A549 (cell line): Measurements from ENCODE around the gene NYNRIN. TPM values are rescaled to one million over a fixed set of nuclear protein-coding genes. Genes with fewer than 3 reads are reported as not detected.
A peak's percentile ranks its signal among the peaks of the same experiment; 100 is the strongest.

Experiments used
- ATAC-seq, 2 experiments: fragments of 200-7000 bp in 1 of 2; fragments of >200 bp in 1 of 2; cut with Nextera tagmentation in 1 of 2; cut with Tn5 transposase in 1 of 2; 3 replicates each; pipeline versions ENCODE4 v1.8.0 to v1.9.1; 2018 to 2020; ENCODE audit warnings: mild to moderate bottlenecking in 1 of 2, moderate library complexity in 1 of 2
- CTCF ChIA-PET: fragments of 300-600 bp; sonication (Branson Sonifier 250); formaldehyde crosslinking; extraction: SDS; loops from one replicate; lab custom pipeline; 2021; ENCODE audit warnings: antibody characterized with exemption, inconsistent platforms; lab: Yijun Ruan, JAX
- POLR2A ChIA-PET: fragments of 350-600 bp; formaldehyde crosslinking; extraction: SDS; loops from one replicate; lab custom pipeline; 2021; ENCODE audit warnings: antibody characterized with exemption, inconsistent platforms; lab: Yijun Ruan, JAX
- DNase-seq, 2 experiments: peaks; one replicate each; pipeline versions ENCODE4 v3.0.0 to v3.0.0-alpha.2; 2011 to 2016; ENCODE audit warnings: low read depth in 1 of 2, low spot score in 1 of 2
- FAIRE-seq: peaks from 2 replicates; lab custom pipeline; 2011; peaks lifted over from hg19 to GRCh38; lab: Jason Lieb, UNC
- H3K27ac ChIP-seq, 2 experiments: fragments of >200 bp; sonication (Bioruptor Twin); formaldehyde crosslinking; 3 replicates each; pipeline ENCODE4 v1.5.1; 2016 to 2017
- H3K4me1 ChIP-seq: fragments of >200 bp; sonication (Bioruptor Twin); formaldehyde crosslinking; 3 replicates; pipeline ENCODE4 v1.6.1; 2016
- H3K4me2 ChIP-seq: fragments of >200 bp; sonication (Bioruptor Twin); formaldehyde crosslinking; 3 replicates; pipeline ENCODE4 v1.6.1; 2016
- H3K4me3 ChIP-seq: fragments of >200 bp; sonication (Bioruptor Twin); formaldehyde crosslinking; 3 replicates; pipeline ENCODE4 v1.5.1; 2016
- H3K9me3 ChIP-seq: fragments of >200 bp; sonication (Bioruptor Twin); formaldehyde crosslinking; 3 replicates; pipeline ENCODE4 v1.6.1; 2016
- ATOH8 ChIP-seq: fragments of 250-450 bp; sonication (Bioruptor Pico); IDR thresholded peaks from 2 replicates; pipeline ENCODE4 v1.5.0; 2020; ENCODE audit warnings: low read depth, mild to moderate bottlenecking, moderate library complexity
- BCL3 ChIP-seq: fragments of >200 bp; sonication (Bioruptor Twin); formaldehyde crosslinking; IDR thresholded peaks from 3 replicates; pipeline ENCODE4 v1.6.1; 2016
- EHF ChIP-seq: fragments of 250-450 bp; sonication (Bioruptor Pico); IDR thresholded peaks from 2 replicates; pipeline ENCODE4 v1.5.0; 2020; ENCODE audit warnings: mild to moderate bottlenecking
- EHMT2 ChIP-seq: fragments of 200-600 bp; sonication (generic); IDR thresholded peaks from 2 replicates; pipeline ENCODE4 v1.6.1; 2016; ENCODE audit warnings: antibody characterized with exemption, low read depth, mild to moderate bottlenecking, moderate library complexity
- FOXS1 ChIP-seq: fragments of 250-450 bp; sonication (Bioruptor Pico); IDR thresholded peaks from 2 replicates; pipeline ENCODE4 v1.5.0; 2020; ENCODE audit warnings: mild to moderate bottlenecking, moderate library complexity
- HES2 ChIP-seq: fragments of >200 bp; sonication (Bioruptor Twin); formaldehyde crosslinking; IDR thresholded peaks from 2 replicates; pipeline ENCODE4 v1.6.1; 2016
- HEYL ChIP-seq: fragments of 250-450 bp; sonication (Bioruptor Pico); IDR thresholded peaks from 2 replicates; pipeline ENCODE4 v1.8.0; 2021; ENCODE audit warnings: mild to moderate bottlenecking, moderate library complexity
- HMGXB4 ChIP-seq: fragments of 250-450 bp; sonication (Bioruptor Pico); IDR thresholded peaks from 2 replicates; pipeline ENCODE4 v1.5.0; 2021; ENCODE audit warnings: mild to moderate bottlenecking, moderate library complexity, borderline replicate concordance
- MAFK ChIP-seq: fragments of 450-650 bp; IDR thresholded peaks from 2 replicates; pipeline ENCODE4 v1.6.1; 2014; ENCODE audit not compliant: partially characterized antibody
- MYC ChIP-seq: IDR thresholded peaks from 2 replicates; pipeline ENCODE4 v1.6.1; 2012; ENCODE audit warnings: mild to moderate bottlenecking, inconsistent platforms, low read length, improper control_type of control experiment, borderline replicate concordance
- NPAS2 ChIP-seq: fragments of 250-450 bp; sonication (Bioruptor Pico); IDR thresholded peaks from 2 replicates; pipeline ENCODE4 v1.8.0; 2022; ENCODE audit warnings: mild to moderate bottlenecking, moderate library complexity, borderline replicate concordance
- POLR2A ChIP-seq: IDR thresholded peaks from 2 replicates; pipeline ENCODE4 v1.6.1; 2012; ENCODE audit warnings: mild to moderate bottlenecking, low read length
- POLR2AphosphoS2 ChIP-seq: conservative IDR thresholded peaks from 2 replicates; pipeline ENCODE4 v1.6.1; 2012; ENCODE audit warnings: low read length, improper control_type of control experiment, inconsistent platforms
- RAD21 ChIP-seq, 2 experiments: fragments of >200 bp in 1 of 2; sonication (Bioruptor Twin) in 1 of 2; formaldehyde crosslinking in 1 of 2; IDR thresholded peaks in 1 of 2; conservative IDR thresholded peaks in 1 of 2; 2 replicates in 1 of 2; 3 replicates in 1 of 2; pipeline ENCODE4 v1.6.1; 2012 to 2018; ENCODE audit warnings: inconsistent platforms in 1 of 2
- RNF2 ChIP-seq: fragments of 200-600 bp; sonication (generic); IDR thresholded peaks from 2 replicates; pipeline ENCODE4 v1.6.1; 2016; ENCODE audit warnings: low read depth, mild to moderate bottlenecking, antibody characterized with exemption, moderate library complexity, borderline replicate concordance
- SREBF2 ChIP-seq: fragments of 450-650 bp; IDR thresholded peaks from 2 replicates; pipeline ENCODE4 v1.6.1; 2014; ENCODE audit warnings: mild to moderate bottlenecking, moderate library complexity
- USF2 ChIP-seq: fragments of 450-650 bp; IDR thresholded peaks from 2 replicates; pipeline ENCODE4 v1.6.1; 2014; ENCODE audit warnings: antibody characterized with exemption
- ZC3H11A ChIP-seq: fragments of 450-650 bp; IDR thresholded peaks from 2 replicates; pipeline ENCODE4 v1.6.1; 2014; ENCODE audit warnings: antibody characterized with exemption, mild to moderate bottlenecking
- ZFP36 ChIP-seq: fragments of 450-650 bp; IDR thresholded peaks from 2 replicates; pipeline ENCODE4 v1.6.1; 2014; ENCODE audit warnings: borderline replicate concordance; ENCODE audit not compliant: partially characterized antibody
- WGBS: methylation state at CpG from one replicate; pipeline ENCODE4 v1.1.6; 2017; ENCODE audit errors: missing lambda C conversion rate; 5-methylcytosine and 5-hydroxymethylcytosine counted together
- polyA plus RNA-seq, 4 experiments: library from polyadenylated mRNA; depleted of rRNA in 3 of 4; stranded (reverse); fragments of >200 nt; fragmentation: RNase III in 1 of 4; extraction: RNeasy Plus Mini Kit Qiagen cat#74134 plus additional on column Dnase treatment in 1 of 4; gene quantifications; 2 replicates in 3 of 4; 3 replicates in 1 of 4; pipeline ENCODE4 v1.2.3, GENCODE V29; 2011 to 2017

NYNRIN gene
- polyA plus RNA-seq, 2 of the 4 experiments (the other 2 are of a cell fraction): 0.19 to 0.44 TPM

GRCh38 chr14:24422694-24423601 is 24.1 kb downstream of the NYNRIN start:
- TF ChIP-seq ZFP36 (no peak), SREBF2 (no peak), NPAS2 (CRISPR knock-in tag) (no peak)
- Histone ChIP-seq H3K27ac (no peak overlapping the region), H3K4me2 (no peak overlapping the region), H3K4me1 (peaks cover 10% of the 10 kb centered on the region; the same call in 1 of the 3 replicates), H3K4me3 (no peak overlapping the region), H3K9me3 (no peaks in the 10 kb centered on the region)
- ChIA-PET POLR2A (interaction anchor here (0.6 kb wide), 1 partner anchor 19 kb away, joined by 3 read pairs; no protein-coding TSS in a partner anchor), CTCF (interaction anchor here (1.1 to 18.0 kb wide), 7 partner anchors 9 to 103 kb away, joined by 3 to 1142 read pairs (median 23); partner anchors contain the start of genes ADCY4, CIDEB, DHRS1 and LTB4R)
- no peak for ATAC-seq
- WGBS: 71% methylated on average over 12 of the region's 12 CpGs
- no peak for FAIRE-seq
- DNase-seq: no peak

GRCh38 chr14:24425704-24426103 is 26.9 kb downstream of the NYNRIN start:
- Histone ChIP-seq H3K27ac (no peak overlapping the region), H3K9me3 (no peaks in the 10 kb centered on the region), H3K4me1 (peaks cover 16% of the 10 kb centered on the region; the same call in 2 of the 3 replicates), H3K4me3 (no peak overlapping the region), H3K4me2 (0 out of 3 replicates have a peak overlapping the region, but pooled peaks have one; percentile 14)
- no peak for ATAC-seq
- WGBS: 44% methylated on average over 3 of the region's 3 CpGs
- DNase-seq: peak in 1 of 2 experiments; percentile 46
- POLR2A ChIA-PET: no interaction called here
- FAIRE-seq: no peak
- CTCF ChIA-PET: interaction anchor here (1.2 to 18.0 kb wide), 5 partner anchors 10 to 106 kb away, joined by 4 to 1142 read pairs (median 39); partner anchors contain the start of genes ADCY4, CIDEB, DHRS1 and LTB4R
- no peak for TF ChIP-seq FOXS1 (CRISPR knock-in tag)
- no peak for TF ChIP-seq HMGXB4 (CRISPR knock-in tag)
- TF ChIP-seq RAD21 (conservative IDR thresholded peaks at IDR 0.05 in 1 of 2, IDR thresholded peaks at IDR 0.05 in 1 of 2): no peak
- TF ChIP-seq POLR2A: no peak

GRCh38 chr14:24426150-24426911 is 27.5 kb downstream of the NYNRIN start:
- Histone ChIP-seq H3K9me3 (no peaks in the 10 kb centered on the region), H3K27ac (no peak overlapping the region), H3K4me3 (no peak overlapping the region), H3K4me2 (no peak overlapping the region), H3K4me1 (peaks cover 21% of the 10 kb centered on the region)
- FAIRE-seq (no peak), ATAC-seq (no peak), DNase-seq (no peak)
- TF ChIP-seq HES2: no peak
- TF ChIP-seq ATOH8 (CRISPR knock-in tag): no peak
- no peak for TF ChIP-seq HMGXB4 (CRISPR knock-in tag)
- TF ChIP-seq USF2: no peak
- no peak for TF ChIP-seq BCL3
- TF ChIP-seq HEYL (CRISPR knock-in tag): no peak
- no peak for TF ChIP-seq FOXS1 (CRISPR knock-in tag)
- TF ChIP-seq RAD21 (conservative IDR thresholded peaks at IDR 0.05 in 1 of 2, IDR thresholded peaks at IDR 0.05 in 1 of 2): no peak
- TF ChIP-seq EHMT2: no peak
- no peak for TF ChIP-seq NPAS2 (CRISPR knock-in tag)
- no peak for TF ChIP-seq RNF2
- TF ChIP-seq MAFK: no peak
- TF ChIP-seq EHF (CRISPR knock-in tag): no peak
- TF ChIP-seq ZFP36: no peak
- no peak for TF ChIP-seq POLR2AphosphoS2
- no peak for TF ChIP-seq MYC
- no peak for TF ChIP-seq ZC3H11A
- ChIA-PET CTCF (interaction anchor here (6.7 to 18.0 kb wide), 3 partner anchors 10 to 107 kb away, joined by 39 to 1142 read pairs (median 254); partner anchors contain the start of genes ADCY4, CIDEB, DHRS1 and LTB4R), POLR2A (no interaction called here)
- 83% methylated on average over 2 of the region's 2 CpGs for WGBS
